Middle frontal gyrus (tissue), 1 donor: ENCODE results near the gene HDDC3.

ENCODE experiments used
- DNase-seq: peaks from one replicate; pipeline ENCODE4 v3.0.0-alpha.2; 2015; ENCODE audit warnings: low spot score; ENCODE audit errors: extremely low spot score

HDDC3 gene

DNA sequence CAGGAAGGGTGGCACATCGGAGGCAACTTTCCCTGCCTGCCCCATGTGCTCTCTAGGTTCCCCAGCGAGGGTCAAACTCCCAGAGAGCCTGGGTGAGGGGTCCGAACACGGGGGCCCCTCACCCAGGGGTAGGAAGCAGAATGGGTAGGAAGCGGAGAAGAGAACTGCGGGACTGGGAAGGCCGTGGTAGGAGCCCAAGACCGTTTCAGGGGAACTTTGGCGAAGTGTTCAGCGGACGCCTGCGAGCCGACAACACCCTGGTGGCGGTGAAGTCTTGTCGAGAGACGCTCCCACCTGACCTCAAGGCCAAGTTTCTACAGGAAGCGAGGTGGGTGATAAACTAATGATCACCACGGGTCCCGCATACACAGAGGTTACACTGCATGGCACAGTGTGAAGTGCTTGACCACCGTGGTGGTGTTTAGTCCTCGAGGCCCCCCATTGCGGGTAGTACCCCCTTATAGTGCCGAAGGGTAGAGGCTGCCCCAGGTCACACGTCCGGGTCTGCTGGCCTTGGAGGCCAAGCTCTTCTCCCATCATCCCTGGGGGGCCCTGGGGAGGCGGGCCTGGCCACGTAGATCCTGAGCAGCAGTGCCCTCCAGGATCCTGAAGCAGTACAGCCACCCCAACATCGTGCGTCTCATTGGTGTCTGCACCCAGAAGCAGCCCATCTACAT, 39.7 kb downstream of the HDDC3 start:
- DNase-seq = no peak

DNA sequence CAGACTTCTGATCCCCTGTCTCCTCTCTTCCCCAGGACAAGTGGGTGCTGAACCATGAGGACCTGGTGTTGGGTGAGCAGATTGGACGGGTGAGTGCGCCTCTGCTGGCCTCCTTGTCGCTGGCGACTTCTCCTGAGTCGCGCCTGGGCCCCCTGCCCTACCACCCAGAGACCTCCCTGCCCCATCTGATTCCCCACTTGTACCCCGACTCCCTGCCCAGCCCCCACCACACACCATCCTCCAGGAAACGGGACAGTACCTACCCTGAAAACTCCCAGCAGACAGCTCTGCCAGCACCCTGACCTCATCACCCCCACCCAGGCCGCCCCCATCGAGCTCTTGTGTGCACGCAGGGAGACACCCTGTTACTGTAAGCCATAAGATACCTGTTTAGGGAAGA, 40.3 kb downstream of the HDDC3 start:
- DNase-seq = no peak

DNA sequence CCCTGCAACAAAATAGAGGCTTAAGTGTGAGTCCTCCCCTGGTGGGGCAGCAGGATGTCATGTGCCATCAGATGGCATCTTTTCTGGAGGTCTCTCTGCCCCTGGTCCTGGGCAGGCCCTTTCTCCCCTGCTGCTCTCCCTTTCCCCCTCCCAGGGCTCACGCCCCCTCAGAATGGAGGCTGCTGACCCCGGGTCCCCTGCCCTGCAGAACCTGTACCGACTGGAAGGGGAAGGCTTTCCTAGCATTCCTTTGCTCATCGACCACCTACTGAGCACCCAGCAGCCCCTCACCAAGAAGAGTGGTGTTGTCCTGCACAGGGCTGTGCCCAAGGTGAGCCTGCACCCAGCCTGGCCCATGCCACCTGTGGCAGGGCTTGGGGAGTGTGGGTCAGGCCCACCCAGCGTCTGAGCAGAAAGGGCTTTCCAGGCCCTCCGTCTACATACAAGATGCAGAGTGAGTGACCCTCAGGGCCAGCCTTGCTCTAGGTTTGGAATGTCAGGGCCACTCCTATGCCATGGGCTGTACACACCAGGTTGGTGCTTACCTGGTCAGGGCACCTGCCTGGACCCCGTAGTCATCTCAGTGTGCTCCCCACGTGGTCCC, 40.9 kb downstream of the HDDC3 start:
- no peak for DNase-seq

GRCh38 chr15:90890839-90891238, 41.5 kb downstream of the HDDC3 start:
- DNase-seq = no peak

GRCh38 chr15:90889736-90890456, 42.5 kb downstream of the HDDC3 start:
- no peak for DNase-seq

DNA sequence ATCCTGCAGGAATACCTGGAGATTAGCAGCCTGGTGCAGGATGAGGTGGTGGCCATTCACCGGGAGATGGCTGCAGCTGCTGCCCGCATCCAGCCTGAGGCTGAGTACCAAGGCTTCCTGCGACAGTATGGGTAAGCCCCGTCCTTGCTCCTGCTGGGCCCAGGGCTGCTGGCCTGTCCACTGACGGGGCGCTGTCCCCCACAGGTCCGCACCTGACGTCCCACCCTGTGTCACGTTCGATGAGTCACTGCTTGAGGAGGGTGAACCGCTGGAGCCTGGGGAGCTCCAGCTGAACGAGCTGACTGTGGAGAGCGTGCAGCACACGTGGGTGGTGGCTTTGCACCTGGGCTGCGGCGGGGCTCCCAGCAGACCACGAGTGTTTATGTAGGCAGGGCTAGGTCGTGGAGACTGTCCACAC, 43.0 kb downstream of the HDDC3 start:
- no peak for DNase-seq

GRCh38 chr15:90887037-90887481, 45.3 kb downstream of the HDDC3 start:
- DNase-seq = no peak

DNA sequence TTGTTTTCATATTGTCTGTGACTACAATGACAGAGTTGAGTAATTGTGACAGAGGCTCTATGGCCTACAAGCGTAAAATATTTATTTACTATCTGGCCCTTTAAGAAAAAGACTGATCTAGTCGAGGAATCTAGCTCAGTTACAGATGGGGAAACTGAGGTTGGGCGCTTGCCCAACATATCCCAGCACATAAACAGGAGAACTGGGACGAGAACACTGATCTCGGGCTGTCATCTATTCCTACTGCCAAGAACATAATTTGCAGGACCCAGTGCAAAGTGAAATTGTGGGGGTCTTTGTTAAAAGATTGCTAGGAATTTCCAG, 46.1 kb downstream of the HDDC3 start:
- DNase-seq = no peak

DNA sequence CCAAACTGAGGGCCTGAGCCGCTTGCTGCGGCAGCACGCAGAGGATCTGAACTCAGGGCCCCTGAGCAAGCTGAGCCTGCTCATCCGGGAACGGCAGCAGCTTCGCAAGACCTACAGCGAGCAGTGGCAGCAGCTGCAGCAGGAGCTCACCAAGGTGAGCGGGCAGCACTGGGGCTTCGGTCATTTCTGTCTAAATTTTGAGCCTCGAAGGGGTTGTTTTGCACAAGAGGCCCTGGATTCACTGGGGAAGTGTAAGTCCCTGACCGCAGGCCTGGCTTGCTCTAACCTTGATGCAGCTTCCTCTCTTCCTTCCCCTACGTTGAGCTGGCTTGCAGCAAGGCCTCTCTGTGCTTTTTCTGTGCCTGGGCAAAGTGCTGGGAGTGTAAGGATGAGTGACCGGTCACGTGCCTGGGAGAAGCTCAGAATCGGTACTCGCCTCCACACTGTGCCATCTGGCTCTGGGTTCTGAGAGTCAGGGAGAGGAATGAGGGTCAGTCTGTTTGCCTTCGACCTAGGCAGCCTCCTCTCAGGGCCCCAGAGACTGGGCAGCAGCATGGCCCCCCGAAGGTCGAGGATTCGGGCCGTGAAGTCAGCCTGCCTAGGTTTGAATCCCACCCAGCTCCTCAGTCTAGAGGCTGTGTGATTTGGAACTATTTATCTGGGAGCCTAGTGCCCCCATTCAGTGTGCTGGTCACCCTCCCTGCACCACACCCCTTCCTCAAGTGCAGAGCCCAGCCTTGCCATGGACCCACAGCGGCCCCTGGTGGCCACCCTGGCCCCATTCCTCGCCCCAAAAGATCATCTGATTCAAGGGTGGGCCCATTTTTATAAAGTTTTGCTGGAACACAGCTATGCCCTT, 46.7 kb downstream of the HDDC3 start:
- no peak for DNase-seq

DNA sequence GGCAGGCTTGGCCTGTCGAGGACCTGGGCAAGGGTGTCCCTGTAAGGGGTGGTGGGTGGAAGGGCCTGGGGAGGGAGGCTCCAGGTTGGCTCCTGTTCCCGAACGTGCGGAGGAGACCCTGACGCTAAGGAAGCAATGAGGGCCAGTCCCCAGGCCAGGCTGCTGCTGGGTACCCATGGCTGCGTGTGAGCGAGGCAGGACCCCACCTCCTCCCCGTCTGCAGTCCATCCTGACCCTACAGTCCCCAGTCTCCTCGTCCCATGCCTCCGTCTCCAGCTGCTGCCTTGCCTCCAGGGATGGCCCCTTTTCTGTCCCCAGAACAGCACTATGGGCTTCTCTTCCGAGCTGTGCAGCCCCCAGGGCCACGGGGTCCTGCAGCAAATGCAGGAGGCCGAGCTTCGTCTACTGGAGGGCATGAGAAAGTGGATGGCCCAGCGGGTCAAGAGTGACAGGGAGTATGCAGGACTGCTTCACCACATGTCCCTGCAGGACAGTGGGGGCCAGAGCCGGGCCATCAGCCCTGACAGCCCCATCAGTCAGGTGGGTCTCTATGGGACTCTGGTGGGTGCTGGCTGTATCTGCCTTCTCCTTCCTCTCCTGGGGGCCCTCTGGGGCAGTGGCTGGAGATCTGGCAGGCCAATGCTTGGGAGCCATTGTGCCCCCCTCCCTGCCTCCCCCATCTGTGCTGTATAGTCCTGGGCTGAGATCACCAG, 47.5 kb downstream of the HDDC3 start:
- no peak for DNase-seq

- DNase-seq = no peak
Measured at GRCh38 chr15:90883976-90884718, 48.2 kb downstream of the HDDC3 start, which contains the start of gene FES. Gene FES (plus strand): TSS chr15:90884504. CDS start chr15:90885046, 542 bp downstream.

GRCh38 chr15:90883526-90883975, 48.8 kb downstream of the HDDC3 start:
- DNase-seq = no peak

DNA sequence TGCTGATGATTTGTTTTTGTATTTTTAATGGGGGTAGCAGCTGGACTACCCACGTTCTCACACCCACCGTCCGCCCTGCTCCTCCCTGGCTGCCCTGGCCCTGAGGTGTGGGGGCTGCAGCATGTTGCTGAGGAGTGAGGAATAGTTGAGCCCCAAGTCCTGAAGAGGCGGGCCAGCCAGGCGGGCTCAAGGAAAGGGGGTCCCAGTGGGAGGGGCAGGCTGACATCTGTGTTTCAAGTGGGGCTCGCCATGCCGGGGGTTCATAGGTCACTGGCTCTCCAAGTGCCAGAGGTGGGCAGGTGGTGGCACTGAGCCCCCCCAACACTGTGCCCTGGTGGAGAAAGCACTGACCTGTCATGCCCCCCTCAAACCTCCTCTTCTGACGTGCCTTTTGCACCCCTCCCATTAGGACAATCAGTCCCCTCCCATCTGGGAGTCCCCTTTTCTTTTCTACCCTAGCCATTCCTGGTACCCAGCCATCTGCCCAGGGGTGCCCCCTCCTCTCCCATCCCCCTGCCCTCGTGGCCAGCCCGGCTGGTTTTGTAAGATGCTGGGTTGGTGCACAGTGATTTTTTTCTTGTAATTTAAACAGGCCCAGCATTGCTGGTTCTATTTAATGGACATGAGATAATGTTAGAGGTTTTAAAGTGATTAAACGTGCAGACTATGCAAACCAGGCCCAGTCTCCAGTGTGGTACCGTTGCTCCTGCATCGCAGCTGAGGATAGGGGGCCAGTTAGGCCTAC, 49.4 kb downstream of the HDDC3 start:
- no peak for DNase-seq

DNA sequence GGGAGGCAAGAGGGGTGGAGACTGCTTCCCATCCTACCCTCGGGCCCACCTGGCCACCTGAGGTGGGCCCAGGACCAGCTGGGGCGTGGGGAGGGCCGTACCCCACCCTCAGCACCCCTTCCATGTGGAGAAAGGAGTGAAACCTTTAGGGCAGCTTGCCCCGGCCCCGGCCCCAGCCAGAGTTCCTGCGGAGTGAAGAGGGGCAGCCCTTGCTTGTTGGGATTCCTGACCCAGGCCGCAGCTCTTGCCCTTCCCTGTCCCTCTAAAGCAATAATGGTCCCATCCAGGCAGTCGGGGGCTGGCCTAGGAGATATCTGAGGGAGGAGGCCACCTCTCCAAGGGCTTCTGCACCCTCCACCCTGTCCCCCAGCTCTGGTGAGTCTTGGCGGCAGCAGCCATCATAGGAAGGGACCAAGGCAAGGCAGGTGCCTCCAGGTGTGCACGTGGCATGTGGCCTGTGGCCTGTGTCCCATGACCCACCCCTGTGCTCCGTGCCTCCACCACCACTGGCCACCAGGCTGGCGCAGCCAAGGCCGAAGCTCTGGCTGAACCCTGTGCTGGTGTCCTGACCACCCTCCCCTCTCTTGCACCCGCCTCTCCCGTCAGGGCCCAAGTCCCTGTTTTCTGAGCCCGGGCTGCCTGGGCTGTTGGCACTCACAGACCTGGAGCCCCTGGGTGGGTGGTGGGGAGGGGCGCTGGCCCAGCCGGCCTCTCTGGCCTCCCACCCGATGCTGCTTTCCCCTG, 50.2 kb downstream of the HDDC3 start:
- no peak for DNase-seq

DNA sequence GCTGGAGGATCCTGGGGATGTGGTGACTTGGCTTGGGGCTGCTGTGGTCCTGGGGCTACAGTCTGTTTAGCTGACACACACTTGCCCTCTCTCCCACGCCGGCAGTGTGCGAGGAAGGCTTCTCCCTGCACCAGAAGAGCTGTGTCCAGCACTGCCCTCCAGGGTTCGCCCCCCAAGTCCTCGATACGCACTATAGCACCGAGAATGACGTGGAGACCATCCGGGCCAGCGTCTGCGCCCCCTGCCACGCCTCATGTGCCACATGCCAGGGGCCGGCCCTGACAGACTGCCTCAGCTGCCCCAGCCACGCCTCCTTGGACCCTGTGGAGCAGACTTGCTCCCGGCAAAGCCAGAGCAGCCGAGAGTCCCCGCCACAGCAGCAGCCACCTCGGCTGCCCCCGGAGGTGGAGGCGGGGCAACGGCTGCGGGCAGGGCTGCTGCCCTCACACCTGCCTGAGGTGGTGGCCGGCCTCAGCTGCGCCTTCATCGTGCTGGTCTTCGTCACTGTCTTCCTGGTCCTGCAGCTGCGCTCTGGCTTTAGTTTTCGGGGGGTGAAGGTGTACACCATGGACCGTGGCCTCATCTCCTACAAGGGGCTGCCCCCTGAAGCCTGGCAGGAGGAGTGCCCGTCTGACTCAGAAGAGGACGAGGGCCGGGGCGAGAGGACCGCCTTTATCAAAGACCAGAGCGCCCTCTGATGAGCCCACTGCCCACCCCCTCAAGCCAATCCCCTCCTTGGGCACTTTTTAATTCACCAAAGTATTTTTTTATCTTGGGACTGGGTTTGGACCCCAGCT, 51.0 kb downstream of the HDDC3 start:
- no peak for DNase-seq

- DNase-seq = no peak
Measured at GRCh38 chr15:90880381-90881145, 51.8 kb downstream of the HDDC3 start.
